Keratinocyte (primary cell): ENCODE results near the gene MAP3K20. TPM values are rescaled to one million over a fixed set of nuclear protein-coding genes. Genes with fewer than 3 reads are reported as not detected.
A peak's percentile ranks its signal among the peaks of the same experiment; 100 is the strongest.

Experiments
- DNase-seq: peaks from one replicate; pipeline ENCODE4 v3.0.0-alpha.2; 2011; ENCODE audit warnings: low read depth, missing footprints, low spot score
- FAIRE-seq: peaks from 2 replicates; lab custom pipeline; 2011; peaks lifted over from hg19 to GRCh38; lab: Jason Lieb, UNC
- H2AFZ ChIP-seq: 2 replicates; pipeline ENCODE4 v1.6.0; 2012; ENCODE audit warnings: low read length, control low read depth, inconsistent platforms; ENCODE audit not compliant: control insufficient read depth
- H3K27ac ChIP-seq: 2 replicates; pipeline ENCODE4 v1.5.1; 2011; ENCODE audit warnings: low read length; ENCODE audit not compliant: control insufficient read depth, insufficient read depth
- H3K27me3 ChIP-seq: 3 replicates; pipeline ENCODE4 v1.6.0; 2011; ENCODE audit warnings: low read length; ENCODE audit not compliant: control insufficient read depth, insufficient read depth; ENCODE audit errors: extremely low read depth
- H3K36me3 ChIP-seq, 2 experiments: 2 replicates in 1 of 2; 3 replicates in 1 of 2; pipeline ENCODE4 v1.5.1; 2011; ENCODE audit warnings: low read length in 2 of 2, mild to moderate bottlenecking in 1 of 2; ENCODE audit not compliant: control insufficient read depth in 2 of 2, insufficient read depth in 2 of 2; ENCODE audit errors: extremely low read depth in 1 of 2
- H3K4me1 ChIP-seq: 3 replicates; pipeline ENCODE4 v1.5.1; 2011; ENCODE audit warnings: low read length; ENCODE audit not compliant: control insufficient read depth, insufficient read depth; ENCODE audit errors: extremely low read depth
- H3K4me2 ChIP-seq: 3 replicates; pipeline ENCODE4 v1.6.0; 2011; ENCODE audit warnings: low read depth, low read length; ENCODE audit not compliant: control insufficient read depth, insufficient read depth; ENCODE audit errors: extremely low read depth
- H3K4me3 ChIP-seq, 3 experiments: fragments of 200-600 bp in 1 of 3; sonication (generic) in 1 of 3; 2 replicates in 2 of 3; 3 replicates in 1 of 3; pipeline ENCODE4 v1.5.1; 2011 to 2016; ENCODE audit warnings: low read length in 3 of 3, mild to moderate bottlenecking in 3 of 3, control low read depth in 2 of 3, inconsistent platforms in 1 of 3, low read depth in 1 of 3, mixed read lengths in 1 of 3, mixed run types in 1 of 3, moderate library complexity in 1 of 3; ENCODE audit not compliant: control insufficient read depth in 2 of 3, insufficient read depth in 2 of 3; ENCODE audit errors: extremely low read depth in 1 of 3
- H3K79me2 ChIP-seq: 2 replicates; pipeline ENCODE4 v1.6.0; 2012; ENCODE audit warnings: low read length; ENCODE audit not compliant: control insufficient read depth, insufficient read depth
- H3K9ac ChIP-seq: 3 replicates; pipeline ENCODE4 v1.6.0; 2011; ENCODE audit warnings: low read length; ENCODE audit not compliant: control insufficient read depth, insufficient read depth; ENCODE audit errors: extremely low read depth
- H3K9me1 ChIP-seq: 3 replicates; pipeline ENCODE4 v1.6.0; 2011; ENCODE audit warnings: low read length; ENCODE audit not compliant: control insufficient read depth, insufficient read depth; ENCODE audit errors: extremely low read depth
- H3K9me3 ChIP-seq: 2 replicates; pipeline ENCODE4 v1.5.1; 2012; ENCODE audit warnings: low read depth, low read length; ENCODE audit not compliant: control insufficient read depth
- H4K20me1 ChIP-seq: 3 replicates; pipeline ENCODE4 v1.6.0; 2011; ENCODE audit warnings: low read length; ENCODE audit not compliant: control insufficient read depth, insufficient read depth; ENCODE audit errors: extremely low read depth
- EZH2 ChIP-seq: IDR thresholded peaks from one replicate; pipeline ENCODE4 v1.6.1; 2012; ENCODE audit warnings: inconsistent platforms, mild to moderate bottlenecking, low read length, moderate library complexity
- dilution Hi-C: fragments of 300-500 bp; cut with MboI; formaldehyde crosslinking; loops from one replicate; pipeline ENCODE4 v1.7.0; 2020; ENCODE audit warnings: low sequenced_read_pairs; ENCODE audit not compliant: extremely low pct_ligation_motif_present
- polyA plus RNA-seq, 5 experiments: library from polyadenylated mRNA; depleted of rRNA in 3 of 5; stranded (reverse) in 3 of 5; stranded (forward) in 1 of 5; unstranded in 1 of 5; fragments of >200 nt; gene quantifications; 1 replicate in 1 of 5; 2 replicates in 3 of 5; 3 replicates in 1 of 5; pipeline versions ENCODE4 v1.2.1 to v1.2.3, GENCODE V29; 2011 to 2012; ENCODE audit warnings: missing spikeins in 2 of 5, low read depth in 1 of 5, low replicate concordance in 1 of 5
- TF ChIP-seq, protein P1 (sequence below), 3 experiments: IDR thresholded peaks in 1 of 3; conservative IDR thresholded peaks in 1 of 3; optimal IDR thresholded peaks in 1 of 3; 2 replicates in 2 of 3; 3 replicates in 1 of 3; pipeline versions ENCODE3 to v1.5.1; 2011; ENCODE audit warnings: low read length in 3 of 3, mild to moderate bottlenecking in 3 of 3, moderate library complexity in 2 of 3, control low read depth in 1 of 3, inconsistent platforms in 1 of 3; ENCODE audit not compliant: insufficient read depth in 2 of 3; ENCODE audit errors: extremely low read depth in 1 of 3

MAP3K20 gene
- polyA plus RNA-seq, 1 donor (not counting 4 experiments of a cell fraction or from before 2014, with no cell fraction given): 31.7 TPM

- dilution Hi-C loops: no loop called here
- Histone ChIP-seq H4K20me1 (no peaks in the 10 kb centered on the region), H3K79me2 (no peaks in the 10 kb centered on the region), H3K27me3 (no peaks in the 10 kb centered on the region), H3K9ac (no peak overlapping the region), H3K4me1 (peaks cover 12% of the 10 kb centered on the region), H3K4me2 (peak overlapping the region; percentile 5), H3K27ac (peak overlapping the region; percentile 68), H3K9me3 (no peaks in the 10 kb centered on the region), H3K4me3 (no peak overlapping the region), H3K36me3 (peaks cover 3 to 8% of the 10 kb centered on the region in 2 experiments), H3K9me1 (no peaks in the 10 kb centered on the region), H2AFZ (no peak overlapping the region)
- FAIRE-seq (peak; percentile 98), DNase-seq (peak; percentile 76)
- TF ChIP-seq, protein P1, sequence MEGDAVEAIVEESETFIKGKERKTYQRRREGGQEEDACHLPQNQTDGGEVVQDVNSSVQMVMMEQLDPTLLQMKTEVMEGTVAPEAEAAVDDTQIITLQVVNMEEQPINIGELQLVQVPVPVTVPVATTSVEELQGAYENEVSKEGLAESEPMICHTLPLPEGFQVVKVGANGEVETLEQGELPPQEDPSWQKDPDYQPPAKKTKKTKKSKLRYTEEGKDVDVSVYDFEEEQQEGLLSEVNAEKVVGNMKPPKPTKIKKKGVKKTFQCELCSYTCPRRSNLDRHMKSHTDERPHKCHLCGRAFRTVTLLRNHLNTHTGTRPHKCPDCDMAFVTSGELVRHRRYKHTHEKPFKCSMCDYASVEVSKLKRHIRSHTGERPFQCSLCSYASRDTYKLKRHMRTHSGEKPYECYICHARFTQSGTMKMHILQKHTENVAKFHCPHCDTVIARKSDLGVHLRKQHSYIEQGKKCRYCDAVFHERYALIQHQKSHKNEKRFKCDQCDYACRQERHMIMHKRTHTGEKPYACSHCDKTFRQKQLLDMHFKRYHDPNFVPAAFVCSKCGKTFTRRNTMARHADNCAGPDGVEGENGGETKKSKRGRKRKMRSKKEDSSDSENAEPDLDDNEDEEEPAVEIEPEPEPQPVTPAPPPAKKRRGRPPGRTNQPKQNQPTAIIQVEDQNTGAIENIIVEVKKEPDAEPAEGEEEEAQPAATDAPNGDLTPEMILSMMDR (optimal IDR thresholded peaks at IDR 0.05 in 1 of 3, IDR thresholded peaks at IDR 0.05 in 1 of 3, conservative IDR thresholded peaks at IDR 0.05 in 1 of 3; ENCODE audit: extremely low read depth in 1 of 3, insufficient read depth in 2 of 3, low read length in 3 of 3): no peak
- TF ChIP-seq EZH2: no peak
Observed at GRCh38 chr2:173214213-173214612, 138.6 kb downstream of the MAP3K20 start.

- H3K9ac ChIP-seq: no peak overlapping the region
- H3K27me3 ChIP-seq: no peaks in the 10 kb centered on the region
- H2AFZ ChIP-seq: no peak overlapping the region
- no peaks in the 10 kb centered on the region for H4K20me1 ChIP-seq
- no peak for TF ChIP-seq EZH2
- TF ChIP-seq, protein P1 (optimal IDR thresholded peaks at IDR 0.05 in 1 of 3, IDR thresholded peaks at IDR 0.05 in 1 of 3, conservative IDR thresholded peaks at IDR 0.05 in 1 of 3; ENCODE audit: extremely low read depth in 1 of 3, insufficient read depth in 2 of 3, low read length in 3 of 3): no peak
- dilution Hi-C loops: no loop called here
- peak overlapping the region; percentile 65 for H3K27ac ChIP-seq
- H3K36me3 ChIP-seq: peaks cover 3 to 8% of the 10 kb centered on the region in 2 experiments
- H3K9me3 ChIP-seq: no peaks in the 10 kb centered on the region
- H3K4me2 ChIP-seq: no peak overlapping the region
- H3K4me1 ChIP-seq: peaks cover 10% of the 10 kb centered on the region
- FAIRE-seq (no peak), DNase-seq (no peak)
- H3K4me3 ChIP-seq: no peak overlapping the region
- H3K9me1 ChIP-seq: no peaks in the 10 kb centered on the region
- no peaks in the 10 kb centered on the region for H3K79me2 ChIP-seq
Observed at GRCh38 chr2:173215316-173215715, 139.7 kb downstream of the MAP3K20 start.
